Neural progenitor cell (in vitro differentiated cells): ENCODE data around the gene MSRB1.

Source experiments
- EZH2phosphoT487 ChIP-seq: fragments of 200-600 bp; sonication (generic); IDR thresholded peaks from 2 replicates; pipeline ENCODE4 v1.6.1; 2017; ENCODE audit warnings: antibody characterized with exemption
- TF ChIP-seq, protein P1 (sequence below): fragments of 200-600 bp; sonication (generic); IDR thresholded peaks from 2 replicates; pipeline ENCODE4 v1.5.1; 2017; ENCODE audit warnings: antibody characterized with exemption, mild to moderate bottlenecking

DNA sequence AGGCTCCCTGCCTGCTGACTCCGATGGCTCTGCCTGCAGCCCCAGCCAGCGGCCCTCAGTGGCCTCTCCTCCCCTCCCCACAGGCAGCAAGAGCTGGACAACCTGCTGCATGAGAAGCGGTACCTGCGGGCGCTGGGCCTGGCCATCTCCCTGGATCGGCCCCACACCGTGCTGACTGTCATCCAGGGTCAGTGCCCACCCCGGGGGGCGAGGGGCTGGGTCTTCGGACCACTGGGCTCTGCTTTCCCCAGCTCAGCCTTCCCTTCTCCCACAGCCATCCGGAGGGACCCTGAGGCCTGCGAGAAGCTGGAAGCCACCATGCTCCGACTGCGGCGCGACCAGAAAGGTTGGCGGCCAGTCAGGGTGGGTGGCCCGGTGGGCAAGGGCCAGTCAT, 34.9 kb upstream of the MSRB1 start:
- TF ChIP-seq, protein P1, sequence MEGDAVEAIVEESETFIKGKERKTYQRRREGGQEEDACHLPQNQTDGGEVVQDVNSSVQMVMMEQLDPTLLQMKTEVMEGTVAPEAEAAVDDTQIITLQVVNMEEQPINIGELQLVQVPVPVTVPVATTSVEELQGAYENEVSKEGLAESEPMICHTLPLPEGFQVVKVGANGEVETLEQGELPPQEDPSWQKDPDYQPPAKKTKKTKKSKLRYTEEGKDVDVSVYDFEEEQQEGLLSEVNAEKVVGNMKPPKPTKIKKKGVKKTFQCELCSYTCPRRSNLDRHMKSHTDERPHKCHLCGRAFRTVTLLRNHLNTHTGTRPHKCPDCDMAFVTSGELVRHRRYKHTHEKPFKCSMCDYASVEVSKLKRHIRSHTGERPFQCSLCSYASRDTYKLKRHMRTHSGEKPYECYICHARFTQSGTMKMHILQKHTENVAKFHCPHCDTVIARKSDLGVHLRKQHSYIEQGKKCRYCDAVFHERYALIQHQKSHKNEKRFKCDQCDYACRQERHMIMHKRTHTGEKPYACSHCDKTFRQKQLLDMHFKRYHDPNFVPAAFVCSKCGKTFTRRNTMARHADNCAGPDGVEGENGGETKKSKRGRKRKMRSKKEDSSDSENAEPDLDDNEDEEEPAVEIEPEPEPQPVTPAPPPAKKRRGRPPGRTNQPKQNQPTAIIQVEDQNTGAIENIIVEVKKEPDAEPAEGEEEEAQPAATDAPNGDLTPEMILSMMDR, result no peak
- TF ChIP-seq EZH2phosphoT487, result no peak
